ENCODE measurements around the gene SLC9A5. TPM values are rescaled to one million over a fixed set of nuclear protein-coding genes. Genes with fewer than 3 reads are reported as not detected.

The SLC9A5 gene
- total RNA-seq, 1 experiment from 2014 or later: 1.1 TPM

DNA sequence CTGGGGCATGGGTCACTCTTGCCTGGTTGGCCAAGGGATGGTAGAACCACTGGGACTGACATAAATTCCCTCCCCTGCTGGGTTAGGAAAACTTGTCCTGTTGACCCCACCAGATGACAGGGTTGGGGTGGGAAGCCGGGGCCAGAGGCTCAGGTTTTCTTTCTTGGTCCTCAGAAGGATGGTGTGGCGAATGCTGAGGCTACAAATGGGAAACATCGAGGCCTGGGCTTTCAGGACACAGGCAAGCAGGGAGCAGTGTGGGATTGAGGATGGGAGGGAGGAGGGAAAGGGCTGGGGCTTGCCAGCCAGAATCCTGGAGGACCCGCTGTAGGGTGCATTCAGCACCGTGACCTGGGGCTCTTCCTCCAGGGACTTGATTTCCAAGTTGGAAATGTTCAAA lies 16.1 kb downstream of the SLC9A5 start:
- BruUV-seq (replicated peaks): no TSS peak
- no peak overlapping the region for H3K9ac ChIP-seq (ENCODE audit: low read length)
- no peaks in the 10 kb centered on the region for H3F3A ChIP-seq (ENCODE audit: low read length, unreplicated experiment)
- no peaks in the 10 kb centered on the region for H3K9me3 ChIP-seq (ENCODE audit: low read length)
- no peaks in the 10 kb centered on the region for H3K36me3 ChIP-seq (ENCODE audit: low read depth, low read length)
- H3K27me3 ChIP-seq (ENCODE audit: low read length): no peaks in the 10 kb centered on the region
- TF ChIP-seq EZH2phosphoT487 (IDR thresholded peaks at IDR 0.05; ENCODE audit: borderline replicate concordance, low read length) (no peak), EZH2 (IDR thresholded peaks at IDR 0.05; ENCODE audit: low read length, unreplicated experiment) (no peak)
- TF ChIP-seq, protein P1, sequence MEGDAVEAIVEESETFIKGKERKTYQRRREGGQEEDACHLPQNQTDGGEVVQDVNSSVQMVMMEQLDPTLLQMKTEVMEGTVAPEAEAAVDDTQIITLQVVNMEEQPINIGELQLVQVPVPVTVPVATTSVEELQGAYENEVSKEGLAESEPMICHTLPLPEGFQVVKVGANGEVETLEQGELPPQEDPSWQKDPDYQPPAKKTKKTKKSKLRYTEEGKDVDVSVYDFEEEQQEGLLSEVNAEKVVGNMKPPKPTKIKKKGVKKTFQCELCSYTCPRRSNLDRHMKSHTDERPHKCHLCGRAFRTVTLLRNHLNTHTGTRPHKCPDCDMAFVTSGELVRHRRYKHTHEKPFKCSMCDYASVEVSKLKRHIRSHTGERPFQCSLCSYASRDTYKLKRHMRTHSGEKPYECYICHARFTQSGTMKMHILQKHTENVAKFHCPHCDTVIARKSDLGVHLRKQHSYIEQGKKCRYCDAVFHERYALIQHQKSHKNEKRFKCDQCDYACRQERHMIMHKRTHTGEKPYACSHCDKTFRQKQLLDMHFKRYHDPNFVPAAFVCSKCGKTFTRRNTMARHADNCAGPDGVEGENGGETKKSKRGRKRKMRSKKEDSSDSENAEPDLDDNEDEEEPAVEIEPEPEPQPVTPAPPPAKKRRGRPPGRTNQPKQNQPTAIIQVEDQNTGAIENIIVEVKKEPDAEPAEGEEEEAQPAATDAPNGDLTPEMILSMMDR (conservative IDR thresholded peaks at IDR 0.05; ENCODE audit: low read depth, low read length): no peak
- no peaks in the 10 kb centered on the region for H3K79me2 ChIP-seq (ENCODE audit: low read length)
- CTCF ChIA-PET: no interaction called here
- DNase-seq (no peak), ATAC-seq (no peak)
- intact Hi-C loops (cut with micrococcal nuclease): loop anchor here (5.0 kb wide), 1 partner anchor 152 kb away; the partner anchor contains the start of gene ZDHHC1
- no peak overlapping the region for H3K4me2 ChIP-seq (ENCODE audit: low read length)
- H2AFZ ChIP-seq (ENCODE audit: low read length): no peak overlapping the region
- H4K20me1 ChIP-seq (ENCODE audit: low read length): no peaks in the 10 kb centered on the region
- H3K4me3 ChIP-seq (ENCODE audit: low read length): no peak overlapping the region
- peaks cover 6% of the 10 kb centered on the region; the same call in 1 of the 2 replicates for H3K4me1 ChIP-seq (ENCODE audit: insufficient read depth, low read length)
- POLR2A ChIA-PET (ENCODE audit: unreplicated experiment): no interaction called here
- H3K9me2 ChIP-seq (replicated peaks; ENCODE audit: low read length): no peaks in the 10 kb centered on the region
- no peak overlapping the region for H3K27ac ChIP-seq (ENCODE audit: low read length)

DNA sequence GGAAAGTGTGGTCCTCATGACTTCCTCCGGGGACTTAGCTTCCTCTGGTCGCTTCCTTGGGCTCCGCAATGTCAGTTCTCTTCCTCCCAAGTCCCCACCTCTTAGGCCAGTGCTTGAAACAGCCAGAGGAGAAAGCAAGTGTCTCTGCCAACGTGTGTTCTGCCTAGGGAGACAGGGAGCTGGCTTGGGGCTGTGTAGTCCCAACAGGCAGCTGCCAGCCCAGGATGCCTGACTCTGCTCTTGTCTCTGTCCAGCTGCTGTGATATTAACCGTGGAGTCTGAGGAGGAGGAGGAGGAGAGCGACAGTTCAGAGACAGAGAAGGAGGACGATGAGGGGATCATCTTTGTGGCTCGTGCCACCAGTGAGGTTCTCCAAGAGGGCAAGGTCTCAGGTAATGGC lies 17.1 kb downstream of the SLC9A5 start:
- ChIA-PET POLR2A (ENCODE audit: unreplicated experiment) (interaction anchor here (0.5 kb wide), 1 partner anchor 73 kb away, joined by 3 read pairs; no protein-coding TSS in a partner anchor), CTCF (no interaction called here)
- Histone ChIP-seq H3F3A (ENCODE audit: low read length, unreplicated experiment) (no peaks in the 10 kb centered on the region), H4K20me1 (ENCODE audit: low read length) (no peaks in the 10 kb centered on the region), H3K36me3 (ENCODE audit: low read depth, low read length) (no peaks in the 10 kb centered on the region), H2AFZ (ENCODE audit: low read length) (no peak overlapping the region), H3K9me3 (ENCODE audit: low read length) (no peaks in the 10 kb centered on the region), H3K79me2 (ENCODE audit: low read length) (no peaks in the 10 kb centered on the region), H3K4me1 (ENCODE audit: insufficient read depth, low read length) (peaks cover 6% of the 10 kb centered on the region; the same call in 1 of the 2 replicates), H3K4me2 (ENCODE audit: low read length) (no peak overlapping the region), H3K4me3 (ENCODE audit: low read length) (no peak overlapping the region), H3K27me3 (ENCODE audit: low read length) (no peaks in the 10 kb centered on the region), H3K9ac (ENCODE audit: low read length) (no peak overlapping the region), H3K27ac (ENCODE audit: low read length) (no peak overlapping the region), H3K9me2 (replicated peaks; ENCODE audit: low read length) (no peaks in the 10 kb centered on the region)
- TF ChIP-seq EZH2 (IDR thresholded peaks at IDR 0.05; ENCODE audit: low read length, unreplicated experiment) (no peak), EZH2phosphoT487 (IDR thresholded peaks at IDR 0.05; ENCODE audit: borderline replicate concordance, low read length) (no peak)
- TF ChIP-seq, protein P1 (conservative IDR thresholded peaks at IDR 0.05; ENCODE audit: low read depth, low read length): no peak
- no peak for ATAC-seq
- BruUV-seq (replicated peaks): no TSS peak
- intact Hi-C loops (cut with micrococcal nuclease): no loop called here
- DNase-seq: no peak

DNA sequence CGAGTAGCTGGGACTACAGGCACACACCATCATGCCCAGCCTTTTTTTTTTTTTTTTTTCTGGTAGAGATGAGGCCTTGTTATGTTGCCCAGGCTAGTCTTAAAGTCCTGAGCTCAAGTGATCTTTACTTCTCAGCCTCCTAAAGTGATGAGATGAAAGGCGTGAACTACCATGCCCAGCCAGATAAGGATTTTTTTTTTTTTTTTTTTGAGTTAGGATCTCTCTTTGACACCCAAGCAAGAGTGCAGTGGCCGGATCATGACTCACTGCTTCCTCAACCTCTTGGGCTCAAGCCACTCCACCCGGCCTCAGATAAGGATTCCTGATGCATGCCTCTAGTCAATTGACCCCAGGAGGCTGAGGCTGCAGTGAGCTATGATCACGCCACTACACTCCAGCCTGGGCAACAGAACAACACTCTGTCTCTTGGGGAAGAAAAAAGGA lies 19.4 kb downstream of the SLC9A5 start:
- ChIA-PET POLR2A (ENCODE audit: unreplicated experiment) (interaction anchor here (0.7 kb wide), 2 partner anchors 70 to 287 kb away, joined by 15 to 29 read pairs; no protein-coding TSS in a partner anchor), CTCF (interaction anchor here (0.6 to 1.0 kb wide), 4 partner anchors 71 to 266 kb away, joined by 3 to 6 read pairs (median 4); no protein-coding TSS in a partner anchor)
- H3K9ac ChIP-seq (ENCODE audit: low read length): no peak overlapping the region
- TF ChIP-seq, protein P1 (conservative IDR thresholded peaks at IDR 0.05; ENCODE audit: low read depth, low read length): no peak
- TF ChIP-seq EZH2phosphoT487 (IDR thresholded peaks at IDR 0.05; ENCODE audit: borderline replicate concordance, low read length): no peak
- TF ChIP-seq EZH2 (IDR thresholded peaks at IDR 0.05; ENCODE audit: low read length, unreplicated experiment): no peak
- H3K4me1 ChIP-seq (ENCODE audit: insufficient read depth, low read length): peaks cover 6% of the 10 kb centered on the region; the same call in 1 of the 2 replicates
- H3K4me3 ChIP-seq (ENCODE audit: low read length): no peak overlapping the region
- H3K27ac ChIP-seq (ENCODE audit: low read length): no peak overlapping the region
- no peak overlapping the region for H2AFZ ChIP-seq (ENCODE audit: low read length)
- H3K36me3 ChIP-seq (ENCODE audit: low read depth, low read length): no peaks in the 10 kb centered on the region
- no peaks in the 10 kb centered on the region for H4K20me1 ChIP-seq (ENCODE audit: low read length)
- peak; percentile 54 for DNase-seq
- H3K9me3 ChIP-seq (ENCODE audit: low read length): no peaks in the 10 kb centered on the region
- H3K4me2 ChIP-seq (ENCODE audit: low read length): no peak overlapping the region
- H3K9me2 ChIP-seq (replicated peaks; ENCODE audit: low read length): no peaks in the 10 kb centered on the region
- H3F3A ChIP-seq (ENCODE audit: low read length, unreplicated experiment): no peaks in the 10 kb centered on the region
- H3K79me2 ChIP-seq (ENCODE audit: low read length): no peaks in the 10 kb centered on the region
- BruUV-seq (replicated peaks): no TSS peak
- no peaks in the 10 kb centered on the region for H3K27me3 ChIP-seq (ENCODE audit: low read length)
- ATAC-seq: peak; percentile 80
- intact Hi-C loops (cut with micrococcal nuclease): no loop called here

Measured in PC-3 (cell line).